ENCODE data around the gene ACAP3.

ACAP3 gene

GRCh38 chr1:1242461-1243265, 65.1 kb downstream of the ACAP3 start:
- DNase-seq: no peak
